Measurements from ENCODE around the gene IL10RB. TPM values are rescaled to one million over a fixed set of nuclear protein-coding genes. Genes with fewer than 3 reads are reported as not detected.

The IL10RB gene
- total RNA-seq, 1 donor from 2014 or later: 13.8 TPM

DNA sequence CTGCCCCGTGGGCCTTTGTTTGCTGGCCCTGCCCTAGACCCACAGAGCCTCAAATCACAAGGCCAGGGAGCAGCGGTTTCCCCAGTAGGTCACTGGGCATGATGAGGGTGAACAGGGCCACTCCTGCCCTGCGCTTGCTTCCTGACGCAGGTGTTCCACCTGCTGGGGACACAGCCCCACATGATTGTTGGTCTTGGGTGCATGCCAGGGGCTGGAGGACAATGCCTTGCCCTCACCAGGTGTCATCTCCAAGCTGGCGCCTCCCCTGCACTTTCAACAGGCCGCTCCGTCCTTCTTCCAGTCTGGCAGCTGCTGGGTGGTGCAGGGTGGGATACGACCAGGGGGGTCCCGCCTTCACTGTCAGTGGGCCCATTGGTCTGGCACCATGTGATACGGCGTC, 24.3 kb downstream of the IL10RB start:
- peaks cover 20% of the 10 kb centered on the region for H3K36me3 Mint-ChIP-seq
- H3K27me3 Mint-ChIP-seq: no peaks in the 10 kb centered on the region
- peaks cover 12% of the 10 kb centered on the region for H3K4me1 Mint-ChIP-seq (ENCODE audit: unreplicated experiment)
- no peak for DNase-seq (ENCODE audit: extremely low spot score, unreplicated experiment)
- no peak overlapping the region for H3K27ac Mint-ChIP-seq
- peaks cover 5% of the 10 kb centered on the region for H3K9me3 Mint-ChIP-seq
- TF ChIP-seq, protein P1, sequence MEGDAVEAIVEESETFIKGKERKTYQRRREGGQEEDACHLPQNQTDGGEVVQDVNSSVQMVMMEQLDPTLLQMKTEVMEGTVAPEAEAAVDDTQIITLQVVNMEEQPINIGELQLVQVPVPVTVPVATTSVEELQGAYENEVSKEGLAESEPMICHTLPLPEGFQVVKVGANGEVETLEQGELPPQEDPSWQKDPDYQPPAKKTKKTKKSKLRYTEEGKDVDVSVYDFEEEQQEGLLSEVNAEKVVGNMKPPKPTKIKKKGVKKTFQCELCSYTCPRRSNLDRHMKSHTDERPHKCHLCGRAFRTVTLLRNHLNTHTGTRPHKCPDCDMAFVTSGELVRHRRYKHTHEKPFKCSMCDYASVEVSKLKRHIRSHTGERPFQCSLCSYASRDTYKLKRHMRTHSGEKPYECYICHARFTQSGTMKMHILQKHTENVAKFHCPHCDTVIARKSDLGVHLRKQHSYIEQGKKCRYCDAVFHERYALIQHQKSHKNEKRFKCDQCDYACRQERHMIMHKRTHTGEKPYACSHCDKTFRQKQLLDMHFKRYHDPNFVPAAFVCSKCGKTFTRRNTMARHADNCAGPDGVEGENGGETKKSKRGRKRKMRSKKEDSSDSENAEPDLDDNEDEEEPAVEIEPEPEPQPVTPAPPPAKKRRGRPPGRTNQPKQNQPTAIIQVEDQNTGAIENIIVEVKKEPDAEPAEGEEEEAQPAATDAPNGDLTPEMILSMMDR (conservative IDR thresholded peaks at IDR 0.05): no peak
- H3K4me3 Mint-ChIP-seq: no peak overlapping the region

DNA sequence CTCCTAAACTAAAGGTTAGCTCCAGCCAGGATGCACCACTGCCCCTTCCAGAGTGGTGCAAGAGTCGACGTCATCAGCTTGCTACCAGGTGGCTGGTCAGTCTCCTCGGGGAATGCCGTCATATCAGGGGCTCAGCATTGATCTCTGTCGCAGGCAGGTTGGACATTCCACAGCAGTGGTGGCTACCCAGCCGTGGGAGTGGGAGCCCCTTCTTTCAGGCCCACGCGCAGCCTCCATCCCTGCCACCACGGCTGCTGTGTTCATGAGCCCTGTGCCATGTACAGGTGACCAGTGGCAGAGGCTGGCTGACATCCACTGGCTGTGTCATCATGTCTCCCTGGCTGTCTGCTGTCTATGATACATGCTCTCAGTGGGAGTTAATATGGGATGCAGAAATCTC, 25.5 kb downstream of the IL10RB start:
- Mint-ChIP-seq H3K27me3 (no peaks in the 10 kb centered on the region), H3K36me3 (peaks cover 18% of the 10 kb centered on the region), H3K9me3 (peaks cover 5% of the 10 kb centered on the region), H3K4me3 (no peak overlapping the region), H3K4me1 (ENCODE audit: unreplicated experiment) (peaks cover 10% of the 10 kb centered on the region), H3K27ac (no peak overlapping the region)
- TF ChIP-seq, protein P1 (conservative IDR thresholded peaks at IDR 0.05): no peak
- no peak for DNase-seq (ENCODE audit: extremely low spot score, unreplicated experiment)

DNA sequence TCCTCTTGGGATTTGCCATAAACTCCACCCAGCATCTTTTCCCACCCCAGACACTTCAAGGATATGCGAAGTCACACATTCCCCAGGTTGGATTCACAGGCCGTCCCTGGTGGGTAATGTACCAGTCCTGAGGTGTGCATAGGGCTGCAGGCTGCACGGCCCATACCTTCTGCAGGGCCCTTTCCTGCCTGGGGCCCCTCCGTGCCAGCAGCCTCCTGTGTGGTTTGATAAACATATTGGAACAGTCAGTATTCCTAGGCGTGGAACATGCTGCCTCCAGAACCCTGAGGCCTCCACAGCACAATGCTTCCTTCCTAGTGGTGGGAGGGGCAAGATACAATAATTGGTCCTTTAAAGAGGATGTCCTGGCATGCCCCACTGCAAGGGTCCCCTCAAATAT, 26.6 kb downstream of the IL10RB start:
- TF ChIP-seq, protein P1 (conservative IDR thresholded peaks at IDR 0.05): no peak
- DNase-seq (ENCODE audit: extremely low spot score, unreplicated experiment): no peak
- no peak overlapping the region for H3K4me3 Mint-ChIP-seq
- peaks cover 5% of the 10 kb centered on the region for H3K9me3 Mint-ChIP-seq
- H3K27ac Mint-ChIP-seq: peak overlapping the region; percentile 96
- H3K27me3 Mint-ChIP-seq: no peaks in the 10 kb centered on the region
- H3K4me1 Mint-ChIP-seq (ENCODE audit: unreplicated experiment): peaks cover 6% of the 10 kb centered on the region
- H3K36me3 Mint-ChIP-seq: peaks cover 18% of the 10 kb centered on the region

DNA sequence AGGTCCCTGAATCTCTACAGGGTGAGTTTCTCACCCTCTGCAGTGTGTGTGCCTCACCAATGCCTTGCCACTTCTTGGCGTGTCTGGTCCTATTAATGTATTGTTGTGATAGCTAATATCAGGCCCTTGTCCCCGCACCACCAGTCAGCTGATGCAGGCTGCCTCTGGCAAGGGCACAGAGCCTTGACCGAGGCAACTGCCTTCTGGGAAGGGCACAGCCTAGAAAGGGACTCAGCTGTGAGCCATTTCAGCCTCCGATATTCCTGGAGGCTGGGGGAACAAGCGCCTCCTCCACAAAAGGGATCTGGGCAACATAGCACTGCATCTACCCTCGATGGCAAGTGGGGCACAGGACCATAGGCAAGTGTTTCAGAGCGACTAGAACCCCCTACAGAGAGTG, 27.0 kb downstream of the IL10RB start:
- TF ChIP-seq, protein P1 (conservative IDR thresholded peaks at IDR 0.05): no peak
- DNase-seq (ENCODE audit: extremely low spot score, unreplicated experiment): no peak

DNA sequence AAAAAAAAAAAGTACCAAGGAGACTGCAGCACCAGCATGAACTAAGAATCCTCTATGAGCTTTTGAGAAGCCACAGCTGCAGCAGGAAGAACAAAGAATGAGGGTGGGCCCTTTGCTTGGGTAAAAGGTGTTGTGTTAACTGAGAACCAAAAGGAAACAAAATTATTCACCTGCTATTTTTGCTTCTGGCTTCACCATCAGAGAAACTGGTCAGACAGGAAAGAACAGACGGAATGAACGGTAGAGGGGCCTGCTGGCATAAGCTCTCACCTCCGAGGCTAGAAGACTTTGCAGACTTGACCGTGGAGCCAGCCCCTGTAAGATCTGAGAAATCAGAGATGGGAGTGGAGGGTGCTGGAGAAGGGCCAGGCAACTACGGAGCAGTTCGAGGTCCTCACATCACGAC, 27.6 kb downstream of the IL10RB start:
- peak overlapping the region; percentile 67 for H3K4me3 Mint-ChIP-seq

More for the DNA sequence above, 27.0 kb downstream of the IL10RB start:
- H3K9me3 Mint-ChIP-seq: peaks cover 5% of the 10 kb centered on the region
- no peak overlapping the region for H3K4me3 Mint-ChIP-seq
- H3K27me3 Mint-ChIP-seq: no peaks in the 10 kb centered on the region
- H3K36me3 Mint-ChIP-seq: peaks cover 20% of the 10 kb centered on the region
- H3K27ac Mint-ChIP-seq: peak overlapping the region; percentile 96
- H3K4me1 Mint-ChIP-seq (ENCODE audit: unreplicated experiment): peaks cover 6% of the 10 kb centered on the region

More for the DNA sequence above, 27.6 kb downstream of the IL10RB start:
- peaks cover 21% of the 10 kb centered on the region for H3K36me3 Mint-ChIP-seq
- no peak for DNase-seq (ENCODE audit: extremely low spot score, unreplicated experiment)
- H3K9me3 Mint-ChIP-seq: peaks cover 6% of the 10 kb centered on the region
- no peaks in the 10 kb centered on the region for H3K27me3 Mint-ChIP-seq
- H3K4me1 Mint-ChIP-seq (ENCODE audit: unreplicated experiment): peaks cover 7% of the 10 kb centered on the region
- peak overlapping the region; percentile 96 for H3K27ac Mint-ChIP-seq
- TF ChIP-seq, protein P1 (conservative IDR thresholded peaks at IDR 0.05): no peak

Measured in type B pancreatic cell (in vitro differentiated cells).